Dermis blood vessel endothelial cell (primary cell): ENCODE data around the gene ZNF341. TPM values are rescaled to one million over a fixed set of nuclear protein-coding genes. Genes with fewer than 3 reads are reported as not detected.

Experiments
- DNase-seq: peaks from one replicate; pipeline ENCODE4 v3.0.0; 2010
- total RNA-seq: library from RNA; depleted of rRNA; stranded (reverse); fragments of >200 nt; gene quantifications from 2 replicates; pipeline ENCODE4 v1.2.3, GENCODE V29; 2014

Gene ZNF341
- total RNA-seq, 1 donor from 2014 or later, result 2.4 TPM

- no peak for DNase-seq
Measured at GRCh38 chr20:33827109-33827508, 95.3 kb downstream of the ZNF341 start.

GRCh38 chr20:33827634-33828325 lies 96.0 kb downstream of the ZNF341 start:
- peak; percentile 19 for DNase-seq

- DNase-seq, result no peak
Measured at GRCh38 chr20:33828326-33828844, 96.6 kb downstream of the ZNF341 start.

- no peak for DNase-seq
Measured at GRCh38 chr20:33828967-33829560, 97.3 kb downstream of the ZNF341 start.

GRCh38 chr20:33829636-33830035 lies 97.8 kb downstream of the ZNF341 start:
- DNase-seq, result no peak

- no peak for DNase-seq
Measured at GRCh38 chr20:33830371-33830770, 98.6 kb downstream of the ZNF341 start.

GRCh38 chr20:33832103-33832804 lies 100.5 kb downstream of the ZNF341 start:
- peak; percentile 82 for DNase-seq

- peak; percentile 20 for DNase-seq
Measured at GRCh38 chr20:33833333-33833732, 101.5 kb downstream of the ZNF341 start.

- DNase-seq, result no peak
Measured at GRCh38 chr20:33835615-33836172, 103.9 kb downstream of the ZNF341 start.

GRCh38 chr20:33836277-33836676 lies 104.5 kb downstream of the ZNF341 start:
- no peak for DNase-seq

- no peak for DNase-seq
Measured at GRCh38 chr20:33837096-33837830, 105.5 kb downstream of the ZNF341 start.

GRCh38 chr20:33838035-33838864 lies 106.5 kb downstream of the ZNF341 start:
- DNase-seq, result peak; percentile 15

- DNase-seq, result no peak
Measured at GRCh38 chr20:33839591-33839990, 107.8 kb downstream of the ZNF341 start.

- DNase-seq, result no peak
Measured at GRCh38 chr20:33840160-33840559, 108.4 kb downstream of the ZNF341 start.

- DNase-seq, result no peak
Measured at GRCh38 chr20:33840759-33841435, 109.1 kb downstream of the ZNF341 start.

- no peak for DNase-seq
Measured at GRCh38 chr20:33841436-33841799, 109.6 kb downstream of the ZNF341 start.

Other genes with a start within 250 kb of the ZNF341 start
- 4.2 and 5.3 TPM in 2 replicates for gene CBFA2T2, start 241.9 kb upstream of the ZNF341 start, total RNA-seq
- gene C20orf144, start 69.7 kb upstream of the ZNF341 start, total RNA-seq, result 0.05 TPM in 1 of 2 replicates, not detected in the other
- 1.9 and 2.2 TPM in 2 replicates for gene ACTL10, start 65.1 kb upstream of the ZNF341 start, total RNA-seq
- 10.2 and 12.4 TPM in 2 replicates for gene NECAB3, start 57.6 kb upstream of the ZNF341 start, total RNA-seq
- 11.2 and 16.1 TPM in 2 replicates for gene E2F1, start 45.6 kb upstream of the ZNF341 start, total RNA-seq
- gene PXMP4, start 11.7 kb upstream of the ZNF341 start, total RNA-seq, result 4.3 and 5.0 TPM in 2 replicates
- gene CHMP4B, start 79.4 kb downstream of the ZNF341 start, total RNA-seq, result 58.2 and 58.8 TPM in 2 replicates